ENCODE data around the gene GPRC5B.

GPRC5B gene

GRCh38 chr16:19851476-19851875, 33.2 kb downstream of the GPRC5B start:
- Mint-ChIP-seq H3K27ac (no peak overlapping the region), H3K4me1 (peaks cover 4% of the 10 kb centered on the region), H3K9me3 (no peaks in the 10 kb centered on the region), H3K27me3 (peaks cover 27% of the 10 kb centered on the region), H3K36me3 (no peaks in the 10 kb centered on the region), H3K4me3 (no peak overlapping the region)
- no peak for ATAC-seq

DNA sequence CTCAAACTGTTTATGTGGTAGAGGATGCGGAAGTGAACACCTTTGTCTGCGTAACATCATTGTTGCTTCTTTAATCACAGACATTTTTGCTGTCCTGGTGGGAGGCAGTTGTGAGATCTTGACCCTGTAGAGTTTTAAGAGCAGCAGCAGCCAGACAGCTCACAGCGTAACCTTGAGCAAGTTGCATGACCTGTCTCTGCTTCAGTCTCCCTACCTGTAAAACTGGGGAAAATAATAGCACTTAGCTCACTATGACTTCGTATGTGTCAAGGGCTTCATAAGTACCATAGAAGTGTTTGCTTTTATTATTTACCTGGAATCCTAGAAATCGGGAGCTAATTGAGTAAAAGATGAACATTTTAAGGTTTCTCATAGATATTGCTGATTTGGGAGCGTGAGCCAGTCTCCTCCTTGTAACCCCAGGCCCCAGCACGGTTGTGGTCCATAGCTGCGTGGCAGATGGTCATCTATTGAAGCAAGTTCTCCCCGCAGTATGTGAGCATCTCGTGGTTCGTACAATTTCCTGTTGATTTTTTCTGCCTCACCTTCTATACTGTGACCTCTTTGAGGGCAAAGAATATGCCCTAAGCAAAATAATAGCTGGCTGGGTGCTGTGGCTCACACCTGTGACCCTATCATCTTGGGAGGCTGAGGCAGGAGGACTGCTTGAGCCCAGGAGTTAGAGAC, 34.4 kb downstream of the GPRC5B start:
- H3K27ac Mint-ChIP-seq = no peak overlapping the region
- H3K9me3 Mint-ChIP-seq = no peaks in the 10 kb centered on the region
- peaks cover 4% of the 10 kb centered on the region for H3K4me1 Mint-ChIP-seq
- H3K4me3 Mint-ChIP-seq = no peak overlapping the region
- peaks cover 27% of the 10 kb centered on the region for H3K27me3 Mint-ChIP-seq
- no peak for ATAC-seq
- H3K36me3 Mint-ChIP-seq = no peaks in the 10 kb centered on the region

DNA sequence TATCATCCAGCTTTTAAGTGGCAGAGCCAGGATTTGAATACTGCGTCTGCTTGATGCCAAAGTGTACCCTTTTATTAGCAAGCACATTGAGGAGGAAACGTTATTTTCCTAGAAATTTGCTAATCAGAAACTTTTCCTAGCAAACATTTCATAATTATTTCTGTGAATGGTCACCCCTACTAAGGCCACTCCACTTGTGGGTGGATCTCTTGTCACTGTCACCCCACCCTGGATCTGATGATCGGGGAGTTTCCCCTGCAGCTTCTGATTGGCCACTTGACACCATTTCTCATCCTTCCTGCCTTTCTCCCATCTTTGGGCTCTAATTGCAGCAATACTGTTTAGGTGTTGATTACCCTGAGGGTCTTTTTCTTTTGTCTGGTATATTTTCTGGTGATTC, 35.9 kb downstream of the GPRC5B start:
- no peak for ATAC-seq
- no peak overlapping the region for H3K27ac Mint-ChIP-seq
- H3K27me3 Mint-ChIP-seq = peaks cover 25% of the 10 kb centered on the region
- H3K36me3 Mint-ChIP-seq = no peaks in the 10 kb centered on the region
- H3K4me3 Mint-ChIP-seq = no peak overlapping the region
- H3K4me1 Mint-ChIP-seq = no peaks in the 10 kb centered on the region
- no peaks in the 10 kb centered on the region for H3K9me3 Mint-ChIP-seq

DNA sequence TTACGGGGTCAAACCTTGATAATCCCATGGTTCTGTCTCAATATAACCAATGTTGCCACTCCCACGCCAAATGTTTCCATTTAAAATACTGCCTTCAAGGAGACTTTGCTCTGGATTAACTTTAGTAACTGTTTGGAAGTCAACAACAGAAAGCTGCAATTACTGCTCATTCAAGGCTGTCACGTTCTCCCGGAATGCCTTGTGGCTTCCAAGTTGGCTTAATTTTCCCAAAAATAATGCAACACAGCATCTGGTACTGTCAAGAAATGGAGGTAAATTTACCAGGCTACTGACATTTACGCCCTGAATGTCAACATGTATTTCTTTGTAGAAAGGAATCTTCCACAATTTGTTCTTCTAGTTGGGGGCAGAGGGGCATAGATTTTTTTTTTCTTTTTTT, 38.2 kb downstream of the GPRC5B start:
- no peaks in the 10 kb centered on the region for H3K4me1 Mint-ChIP-seq
- H3K4me3 Mint-ChIP-seq = no peak overlapping the region
- no peaks in the 10 kb centered on the region for H3K36me3 Mint-ChIP-seq
- peaks cover 13% of the 10 kb centered on the region for H3K27me3 Mint-ChIP-seq
- H3K9me3 Mint-ChIP-seq = no peaks in the 10 kb centered on the region
- no peak for ATAC-seq
- H3K27ac Mint-ChIP-seq = no peak overlapping the region

- ATAC-seq = no peak
- H3K27me3 Mint-ChIP-seq = peaks cover 9% of the 10 kb centered on the region
- no peaks in the 10 kb centered on the region for H3K36me3 Mint-ChIP-seq
- no peaks in the 10 kb centered on the region for H3K9me3 Mint-ChIP-seq
- H3K4me1 Mint-ChIP-seq = no peaks in the 10 kb centered on the region
- no peak overlapping the region for H3K27ac Mint-ChIP-seq
- H3K4me3 Mint-ChIP-seq = no peak overlapping the region
Observed at GRCh38 chr16:19844945-19845641, 39.6 kb downstream of the GPRC5B start.

GRCh38 chr16:19843371-19843770, 41.3 kb downstream of the GPRC5B start:
- ATAC-seq = no peak
- Mint-ChIP-seq H3K9me3 (no peaks in the 10 kb centered on the region), H3K36me3 (no peaks in the 10 kb centered on the region), H3K27me3 (peaks cover 2% of the 10 kb centered on the region), H3K4me3 (no peak overlapping the region), H3K27ac (no peak overlapping the region), H3K4me1 (no peaks in the 10 kb centered on the region)

DNA sequence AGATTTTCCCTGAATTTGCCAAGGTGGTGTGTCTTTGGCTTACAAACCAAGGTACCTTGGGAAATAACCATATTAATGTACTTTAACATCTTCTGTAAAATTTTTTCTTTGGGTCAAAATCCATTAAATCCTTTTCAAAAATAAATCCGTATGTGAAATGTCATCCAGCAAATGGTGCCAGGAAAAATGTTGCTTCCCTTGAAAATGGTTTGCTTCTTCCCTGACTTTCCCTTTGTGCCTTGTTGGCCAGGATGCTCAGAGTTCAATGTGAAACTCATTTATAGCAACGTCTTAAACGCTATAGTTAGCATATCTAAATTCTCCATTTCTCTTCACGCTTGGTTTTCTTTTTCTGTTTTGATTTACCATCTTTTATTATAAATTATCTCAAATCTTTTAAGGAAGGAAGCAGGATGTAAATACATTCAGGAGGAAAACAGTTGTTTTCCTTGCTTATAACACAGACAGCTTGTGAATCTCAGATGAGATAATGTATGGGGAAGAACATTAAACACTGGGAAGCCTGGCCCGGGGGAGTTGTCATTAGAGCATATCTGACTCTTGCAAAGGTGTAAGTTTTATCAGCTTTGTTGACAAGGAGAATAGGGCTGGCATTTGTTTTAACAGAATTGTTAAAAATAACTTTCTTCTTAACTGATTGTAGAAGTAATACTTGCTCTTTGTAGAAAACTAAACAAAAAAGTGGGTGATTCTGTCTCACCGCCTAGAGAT, 42.1 kb downstream of the GPRC5B start:
- Mint-ChIP-seq H3K9me3 (no peaks in the 10 kb centered on the region), H3K27me3 (peaks cover 10% of the 10 kb centered on the region), H3K4me3 (no peak overlapping the region), H3K4me1 (no peaks in the 10 kb centered on the region), H3K36me3 (no peaks in the 10 kb centered on the region), H3K27ac (no peak overlapping the region)
- no peak for ATAC-seq

DNA sequence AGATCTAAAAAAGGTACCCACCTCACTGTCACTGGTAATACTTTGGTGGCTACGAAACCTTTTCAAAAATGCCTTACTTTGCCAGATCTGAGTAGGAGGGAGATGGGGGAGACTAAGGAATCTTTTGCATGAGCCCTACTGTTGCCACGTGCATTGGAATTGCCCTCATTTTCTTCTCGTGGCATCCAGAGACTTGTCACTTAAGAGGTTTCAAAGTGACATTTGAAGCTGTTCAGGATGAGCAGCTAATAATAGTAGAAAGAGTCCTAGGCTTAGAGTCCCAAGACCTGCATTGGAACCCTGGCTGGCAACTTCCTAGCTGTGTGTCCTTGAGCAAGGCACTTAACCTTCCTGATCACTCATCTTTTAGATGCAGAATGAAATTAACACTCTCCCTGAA, 43.5 kb downstream of the GPRC5B start:
- H3K36me3 Mint-ChIP-seq = no peaks in the 10 kb centered on the region
- no peak overlapping the region for H3K4me3 Mint-ChIP-seq
- no peaks in the 10 kb centered on the region for H3K4me1 Mint-ChIP-seq
- H3K27me3 Mint-ChIP-seq = peaks cover 10% of the 10 kb centered on the region
- H3K27ac Mint-ChIP-seq = no peak overlapping the region
- H3K9me3 Mint-ChIP-seq = no peaks in the 10 kb centered on the region
- ATAC-seq = no peak

- H3K27ac Mint-ChIP-seq = no peak overlapping the region
- ATAC-seq = no peak
- H3K4me1 Mint-ChIP-seq = no peaks in the 10 kb centered on the region
- H3K27me3 Mint-ChIP-seq = peaks cover 10% of the 10 kb centered on the region
- no peaks in the 10 kb centered on the region for H3K9me3 Mint-ChIP-seq
- no peak overlapping the region for H3K4me3 Mint-ChIP-seq
- no peaks in the 10 kb centered on the region for H3K36me3 Mint-ChIP-seq
Observed at GRCh38 chr16:19840524-19841110, 44.0 kb downstream of the GPRC5B start.

GRCh38 chr16:19837984-19838707, 46.5 kb downstream of the GPRC5B start:
- no peaks in the 10 kb centered on the region for H3K36me3 Mint-ChIP-seq
- H3K4me3 Mint-ChIP-seq = no peak overlapping the region
- H3K27ac Mint-ChIP-seq = no peak overlapping the region
- ATAC-seq = no peak
- H3K27me3 Mint-ChIP-seq = peaks cover 10% of the 10 kb centered on the region
- H3K9me3 Mint-ChIP-seq = no peaks in the 10 kb centered on the region
- no peaks in the 10 kb centered on the region for H3K4me1 Mint-ChIP-seq

GRCh38 chr16:19837331-19837980, 47.2 kb downstream of the GPRC5B start:
- no peaks in the 10 kb centered on the region for H3K4me1 Mint-ChIP-seq
- no peak overlapping the region for H3K4me3 Mint-ChIP-seq
- no peaks in the 10 kb centered on the region for H3K9me3 Mint-ChIP-seq
- H3K36me3 Mint-ChIP-seq = no peaks in the 10 kb centered on the region
- peaks cover 10% of the 10 kb centered on the region for H3K27me3 Mint-ChIP-seq
- ATAC-seq = no peak
- H3K27ac Mint-ChIP-seq = no peak overlapping the region

DNA sequence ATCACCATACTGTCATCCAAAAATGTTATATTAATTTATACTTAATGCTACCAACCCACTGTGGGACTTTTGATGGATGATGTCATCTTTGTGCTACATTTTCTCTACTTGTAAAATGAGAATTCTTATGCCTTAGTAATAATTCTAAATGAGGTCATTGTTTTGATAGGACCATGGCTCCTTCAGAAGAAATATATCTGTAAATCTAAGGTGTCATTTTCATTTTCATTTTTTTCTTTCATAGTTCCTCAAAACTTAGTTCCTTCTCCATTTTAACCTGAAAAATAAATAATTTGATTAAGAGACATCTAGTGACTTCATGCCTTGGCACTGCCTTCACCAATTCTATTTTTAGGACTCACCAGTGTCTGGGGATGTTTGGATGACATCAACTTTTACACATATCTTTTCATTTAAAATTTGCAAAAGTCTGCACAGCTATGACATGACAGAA, 48.7 kb downstream of the GPRC5B start:
- H3K4me1 Mint-ChIP-seq = no peaks in the 10 kb centered on the region
- H3K27me3 Mint-ChIP-seq = peaks cover 10% of the 10 kb centered on the region
- H3K4me3 Mint-ChIP-seq = no peak overlapping the region
- no peak overlapping the region for H3K27ac Mint-ChIP-seq
- H3K36me3 Mint-ChIP-seq = no peaks in the 10 kb centered on the region
- no peak for ATAC-seq
- H3K9me3 Mint-ChIP-seq = no peaks in the 10 kb centered on the region

DNA sequence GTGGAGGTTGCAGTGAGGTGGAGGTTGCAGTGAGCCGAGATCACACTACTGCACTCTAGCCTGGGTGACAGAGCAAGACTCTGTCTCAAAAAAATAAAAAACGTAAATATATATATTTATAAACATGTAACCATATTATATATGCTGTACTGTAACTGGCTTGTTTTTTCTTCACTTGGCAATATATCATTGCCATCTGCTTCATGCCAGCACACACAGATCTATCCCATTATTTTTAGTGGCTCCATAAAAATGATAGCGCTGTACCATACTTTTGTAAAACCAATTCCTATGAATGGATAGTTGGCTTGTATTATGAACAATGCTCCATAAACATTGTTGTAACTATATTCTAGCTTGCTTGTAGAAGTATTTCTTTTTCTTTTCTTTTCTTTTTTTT, 49.5 kb downstream of the GPRC5B start:
- Mint-ChIP-seq H3K27me3 (peaks cover 10% of the 10 kb centered on the region), H3K4me3 (no peak overlapping the region), H3K36me3 (no peaks in the 10 kb centered on the region), H3K4me1 (no peaks in the 10 kb centered on the region), H3K9me3 (no peaks in the 10 kb centered on the region), H3K27ac (no peak overlapping the region)
- no peak for ATAC-seq

GRCh38 chr16:19833581-19833980, 51.1 kb downstream of the GPRC5B start:
- Mint-ChIP-seq H3K9me3 (no peaks in the 10 kb centered on the region), H3K4me3 (no peak overlapping the region), H3K36me3 (no peaks in the 10 kb centered on the region), H3K27me3 (peaks cover 10% of the 10 kb centered on the region), H3K27ac (no peak overlapping the region), H3K4me1 (no peaks in the 10 kb centered on the region)
- no peak for ATAC-seq

All from stimulated activated memory B cell treated with anti-CD40 and anti-IgM and Interleukin-4, amounts not matched to agents 10 μg/mL and 1 μg/mL and 100 μg/mL, for 72 hours (primary cell).